Hepatocyte (in vitro differentiated cells): ENCODE data around the gene SLX9. TPM values are rescaled to one million over a fixed set of nuclear protein-coding genes. Genes with fewer than 3 reads are reported as not detected.
A peak's percentile ranks its signal among the peaks of the same experiment; 100 is the strongest.

ENCODE experiments used
- DNase-seq: peaks from one replicate; pipeline ENCODE4 v3.0.0-alpha.2; 2016; ENCODE audit warnings: low spot score
- H2AFZ ChIP-seq: fragments of 200-600 bp; sonication (generic); 2 replicates; pipeline ENCODE4 v1.6.0; 2016; ENCODE audit warnings: antibody characterized with exemption, mild to moderate bottlenecking
- H3K27ac ChIP-seq: fragments of 200-600 bp; sonication (generic); 2 replicates; pipeline ENCODE4 v1.5.1; 2016; ENCODE audit warnings: mild to moderate bottlenecking
- H3K27me3 ChIP-seq: fragments of 200-600 bp; sonication (generic); 2 replicates; pipeline ENCODE4 v1.6.1; 2016
- H3K36me3 ChIP-seq: fragments of 200-600 bp; sonication (generic); replicated peaks from 2 replicates; pipeline ENCODE4 v1.5.1; 2016; ENCODE audit warnings: low read depth; ENCODE audit not compliant: insufficient read depth
- H3K4me1 ChIP-seq: fragments of 200-600 bp; sonication (generic); 2 replicates; pipeline ENCODE4 v1.5.1; 2016; ENCODE audit warnings: mild to moderate bottlenecking, moderate library complexity; ENCODE audit not compliant: insufficient read depth
- H3K4me2 ChIP-seq: fragments of 200-600 bp; sonication (generic); 2 replicates; pipeline ENCODE4 v1.6.0; 2016
- H3K4me3 ChIP-seq: fragments of 200-600 bp; sonication (generic); 2 replicates; pipeline ENCODE4 v1.5.1; 2016; ENCODE audit warnings: mild to moderate bottlenecking
- H3K79me2 ChIP-seq: fragments of 200-600 bp; sonication (generic); 2 replicates; pipeline ENCODE4 v1.6.0; 2017; ENCODE audit warnings: mild to moderate bottlenecking
- H3K9me2 ChIP-seq: fragments of 200-600 bp; sonication (generic); replicated peaks from 2 replicates; pipeline ENCODE4 v1.6.0; 2017; ENCODE audit warnings: mild to moderate bottlenecking; ENCODE audit not compliant: insufficient read depth
- H3K9me3 ChIP-seq: fragments of 200-600 bp; sonication (generic); 2 replicates; pipeline ENCODE4 v1.5.1; 2016; ENCODE audit warnings: low read depth, mild to moderate bottlenecking
- H4K20me1 ChIP-seq: fragments of 200-600 bp; sonication (generic); 2 replicates; pipeline ENCODE4 v1.6.0; 2016; ENCODE audit warnings: mild to moderate bottlenecking; ENCODE audit not compliant: insufficient read depth, poor library complexity, severe bottlenecking
- CTCF ChIP-seq: fragments of 200-600 bp; sonication (generic); IDR thresholded peaks from 2 replicates; pipeline ENCODE4 v1.5.1; 2016; ENCODE audit warnings: antibody characterized with exemption, mild to moderate bottlenecking; ENCODE audit not compliant: poor library complexity
- EZH2 ChIP-seq: fragments of 200-600 bp; sonication (generic); IDR thresholded peaks from 2 replicates; pipeline ENCODE4 v1.6.1; 2016; ENCODE audit warnings: antibody characterized with exemption, mild to moderate bottlenecking, borderline replicate concordance
- EZH2phosphoT487 ChIP-seq: fragments of 200-600 bp; sonication (generic); IDR thresholded peaks from one replicate; pipeline ENCODE4 v1.6.1; 2018; ENCODE audit warnings: antibody characterized with exemption, mild to moderate bottlenecking, low read depth, moderate library complexity; ENCODE audit not compliant: unreplicated experiment, severe bottlenecking
- WGBS: methylation state at CpG from one replicate; pipeline ENCODE4 v1.1.6; 2016; ENCODE audit warnings: low lambda C conversion rate; ENCODE audit errors: missing lambda C conversion rate; 5-methylcytosine and 5-hydroxymethylcytosine counted together
- polyA plus RNA-seq: library from polyadenylated mRNA; unstranded; fragments of >200 nt; fragmentation: Nextera tagmentation; extraction: Ambion mirVana; gene quantifications from 2 replicates; pipeline ENCODE4 v1.2.1, GENCODE V29; 2016
- total RNA-seq: library from RNA; depleted of rRNA; stranded (reverse); fragments of >200 nt; gene quantifications from 2 replicates; pipeline ENCODE4 v1.2.3, GENCODE V29; 2014

The SLX9 gene
- total and polyA plus RNA-seq, 2 experiments from 2014 or later = 16.3 to 33.2 TPM

- no peak overlapping the region for H3K27ac ChIP-seq
- no peak overlapping the region for H3K4me3 ChIP-seq
- no peaks in the 10 kb centered on the region for H3K36me3 ChIP-seq
- no peak overlapping the region for H3K4me2 ChIP-seq
- no peaks in the 10 kb centered on the region for H3K9me3 ChIP-seq
- H4K20me1 ChIP-seq = peaks cover 16% of the 10 kb centered on the region
- H2AFZ ChIP-seq = no peak overlapping the region
- peaks cover 47% of the 10 kb centered on the region for H3K79me2 ChIP-seq
- 91% methylated on average over 13 of the region's 16 CpGs for WGBS
- DNase-seq = no peak
- H3K4me1 ChIP-seq = peaks cover 4% of the 10 kb centered on the region
- no peaks in the 10 kb centered on the region for H3K27me3 ChIP-seq
- no peaks in the 10 kb centered on the region for H3K9me2 ChIP-seq
- no peak for TF ChIP-seq EZH2
- no peak for TF ChIP-seq EZH2phosphoT487
- no peak for TF ChIP-seq CTCF
Observed at GRCh38 chr21:44948426-44949120, 8.7 kb downstream of the SLX9 start.

- Histone ChIP-seq H3K4me3 (no peak overlapping the region), H3K4me2 (no peak overlapping the region), H3K36me3 (no peaks in the 10 kb centered on the region), H3K9me2 (no peaks in the 10 kb centered on the region), H3K27me3 (no peaks in the 10 kb centered on the region), H3K79me2 (peaks cover 52% of the 10 kb centered on the region), H4K20me1 (peaks cover 16% of the 10 kb centered on the region), H3K27ac (no peak overlapping the region), H3K4me1 (peaks cover 4% of the 10 kb centered on the region), H2AFZ (no peak overlapping the region), H3K9me3 (no peaks in the 10 kb centered on the region)
- TF ChIP-seq EZH2phosphoT487 (no peak), CTCF (no peak), EZH2 (no peak)
- no peak for DNase-seq
- WGBS = 90% methylated on average over 28 of the region's 30 CpGs
Observed at GRCh38 chr21:44949161-44949778, 9.4 kb downstream of the SLX9 start.

GRCh38 chr21:44949779-44950198 is 10.0 kb downstream of the SLX9 start:
- H3K4me2 ChIP-seq = no peak overlapping the region
- H3K36me3 ChIP-seq = no peaks in the 10 kb centered on the region
- no peak overlapping the region for H3K4me3 ChIP-seq
- H4K20me1 ChIP-seq = peaks cover 16% of the 10 kb centered on the region
- peak; percentile 92 for DNase-seq
- no peaks in the 10 kb centered on the region for H3K9me2 ChIP-seq
- WGBS = 23% methylated on average over 9 of the region's 10 CpGs
- H3K27ac ChIP-seq = no peak overlapping the region
- TF ChIP-seq CTCF (peak; percentile 89), EZH2 (no peak)
- no peaks in the 10 kb centered on the region for H3K27me3 ChIP-seq
- no peaks in the 10 kb centered on the region for H3K9me3 ChIP-seq
- H3K4me1 ChIP-seq = peaks cover 4% of the 10 kb centered on the region
- H2AFZ ChIP-seq = no peak overlapping the region
- H3K79me2 ChIP-seq = peaks cover 49% of the 10 kb centered on the region
